ENCODE measurements around the gene RGL3.

Gene RGL3

DNA sequence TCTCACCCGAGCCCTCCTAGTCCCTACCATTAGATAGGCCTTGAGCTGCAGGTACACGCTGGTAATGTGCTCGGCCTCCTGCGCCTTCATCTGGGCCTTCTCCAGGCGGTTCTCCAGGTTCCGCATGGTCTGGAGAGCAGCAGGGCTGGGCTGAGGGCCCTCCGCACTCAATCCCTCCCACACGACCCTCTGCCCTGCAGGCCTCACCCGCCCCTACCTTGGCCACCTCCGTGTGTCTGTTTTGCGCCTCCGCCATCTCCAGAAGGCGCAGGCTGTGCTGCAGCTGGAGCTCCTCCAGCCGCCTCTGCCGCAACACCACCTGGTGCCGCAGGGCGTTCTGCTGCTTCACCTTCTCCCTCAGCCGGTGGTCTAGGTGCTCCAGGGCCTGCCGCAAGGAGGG, 7.5 kb upstream of the RGL3 start:
- TF ChIP-seq, protein P1, sequence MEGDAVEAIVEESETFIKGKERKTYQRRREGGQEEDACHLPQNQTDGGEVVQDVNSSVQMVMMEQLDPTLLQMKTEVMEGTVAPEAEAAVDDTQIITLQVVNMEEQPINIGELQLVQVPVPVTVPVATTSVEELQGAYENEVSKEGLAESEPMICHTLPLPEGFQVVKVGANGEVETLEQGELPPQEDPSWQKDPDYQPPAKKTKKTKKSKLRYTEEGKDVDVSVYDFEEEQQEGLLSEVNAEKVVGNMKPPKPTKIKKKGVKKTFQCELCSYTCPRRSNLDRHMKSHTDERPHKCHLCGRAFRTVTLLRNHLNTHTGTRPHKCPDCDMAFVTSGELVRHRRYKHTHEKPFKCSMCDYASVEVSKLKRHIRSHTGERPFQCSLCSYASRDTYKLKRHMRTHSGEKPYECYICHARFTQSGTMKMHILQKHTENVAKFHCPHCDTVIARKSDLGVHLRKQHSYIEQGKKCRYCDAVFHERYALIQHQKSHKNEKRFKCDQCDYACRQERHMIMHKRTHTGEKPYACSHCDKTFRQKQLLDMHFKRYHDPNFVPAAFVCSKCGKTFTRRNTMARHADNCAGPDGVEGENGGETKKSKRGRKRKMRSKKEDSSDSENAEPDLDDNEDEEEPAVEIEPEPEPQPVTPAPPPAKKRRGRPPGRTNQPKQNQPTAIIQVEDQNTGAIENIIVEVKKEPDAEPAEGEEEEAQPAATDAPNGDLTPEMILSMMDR (conservative IDR thresholded peaks at IDR 0.05; ENCODE audit: low read depth): no peak
- ChIA-PET CTCF (no interaction called here), POLR2A (ENCODE audit: low non-redundant PET) (no interaction called here)
- no peak for DNase-seq (ENCODE audit: low spot score)
- no peak overlapping the region for H3K27ac ChIP-seq

DNA sequence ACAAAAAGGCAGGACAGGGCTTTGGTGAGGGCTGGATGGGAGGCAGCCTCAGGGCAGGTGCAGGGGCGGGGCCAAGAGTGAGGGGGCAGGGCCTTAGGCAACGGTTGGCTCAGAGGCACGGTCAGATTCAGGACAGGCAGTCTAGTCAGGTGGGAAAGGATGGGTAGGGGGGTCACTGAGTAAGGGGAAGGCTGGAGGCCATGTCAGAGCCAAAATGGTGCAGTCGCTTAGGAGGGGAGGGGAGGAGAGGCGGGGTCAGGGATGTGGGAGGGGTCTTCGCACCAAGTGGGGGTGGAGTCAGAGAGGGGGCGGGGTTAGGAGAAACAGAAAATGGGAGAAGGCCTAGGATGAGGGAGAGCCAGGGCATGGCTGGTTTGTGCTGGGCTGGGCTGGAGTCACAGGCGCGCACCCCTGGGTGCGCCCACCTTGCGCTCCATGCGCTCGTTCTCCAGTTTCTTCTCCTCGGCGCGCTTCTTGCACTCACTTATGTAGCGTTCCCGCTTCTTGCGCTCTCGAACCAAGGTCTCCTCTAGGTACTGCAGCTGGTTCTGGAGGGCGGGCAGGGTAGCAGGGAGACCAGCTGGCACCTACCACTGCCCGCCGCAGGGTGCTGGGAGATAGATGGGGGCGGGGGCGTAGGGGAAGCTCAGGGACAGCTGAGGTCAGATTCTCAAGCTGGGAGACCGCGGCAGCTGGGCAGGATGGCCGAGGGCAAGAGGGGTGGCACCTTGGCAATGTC, 6.8 kb upstream of the RGL3 start:
- ChIA-PET POLR2A (ENCODE audit: low non-redundant PET) (no interaction called here), CTCF (no interaction called here)
- no peak overlapping the region for H3K27ac ChIP-seq
- TF ChIP-seq, protein P1 (conservative IDR thresholded peaks at IDR 0.05; ENCODE audit: low read depth): no peak
- no peak for DNase-seq (ENCODE audit: low spot score)

DNA sequence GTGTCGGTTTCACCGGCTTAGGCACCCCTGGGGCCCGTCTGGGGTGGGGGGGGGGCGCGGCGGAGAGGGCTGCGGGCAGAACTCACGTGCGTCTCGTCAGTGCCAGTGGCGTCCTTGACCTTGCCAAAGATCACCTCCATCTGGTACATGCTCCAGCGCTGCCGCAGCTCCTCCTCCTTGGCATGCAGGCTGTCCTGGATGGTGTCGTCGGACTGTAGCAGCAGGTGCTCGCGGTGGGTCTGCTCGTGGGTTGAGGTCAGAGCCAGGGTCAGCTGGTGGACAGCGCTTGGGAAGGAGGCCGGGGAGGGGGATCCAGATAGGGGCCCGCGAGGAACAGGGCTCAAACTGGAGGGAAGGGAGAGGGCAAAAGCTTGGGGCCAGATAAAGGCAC, 4.7 kb upstream of the RGL3 start:
- CTCF ChIA-PET: interaction anchor here (0.7 to 2.1 kb wide), 2 partner anchors 11 to 53 kb away, joined by 4 to 12 read pairs; partner anchors contain the start of gene ODAD3
- TF ChIP-seq, protein P1 (conservative IDR thresholded peaks at IDR 0.05; ENCODE audit: low read depth): no peak
- no peak overlapping the region for H3K27ac ChIP-seq
- POLR2A ChIA-PET (ENCODE audit: low non-redundant PET): interaction anchor here (0.5 kb wide), 1 partner anchor 15 kb away, joined by 5 read pairs; no protein-coding TSS in a partner anchor
- DNase-seq (ENCODE audit: low spot score): no peak

- H3K27ac ChIP-seq: no peak overlapping the region
- CTCF ChIA-PET: interaction anchor here (0.7 to 2.1 kb wide), 3 partner anchors 12 to 54 kb away, joined by 3 to 12 read pairs (median 4); partner anchors contain the start of gene ODAD3
- POLR2A ChIA-PET (ENCODE audit: low non-redundant PET): interaction anchor here (0.5 kb wide), 1 partner anchor 14 kb away, joined by 5 read pairs; no protein-coding TSS in a partner anchor
- TF ChIP-seq, protein P1 (conservative IDR thresholded peaks at IDR 0.05; ENCODE audit: low read depth): no peak
- no peak for DNase-seq (ENCODE audit: low spot score)
Measured at GRCh38 chr19:11423164-11423790, 4.2 kb upstream of the RGL3 start.

GRCh38 chr19:11422163-11423065, 3.3 kb upstream of the RGL3 start:
- CTCF ChIA-PET: interaction anchor here (0.8 to 2.1 kb wide), 5 partner anchors 12 to 47 kb away, joined by 3 to 12 read pairs (median 3); partner anchors contain the start of gene ODAD3
- peak; percentile 94 for DNase-seq (ENCODE audit: low spot score)
- H3K27ac ChIP-seq: peak overlapping the region; percentile 70
- TF ChIP-seq, protein P1 (conservative IDR thresholded peaks at IDR 0.05; ENCODE audit: low read depth): no peak
- POLR2A ChIA-PET (ENCODE audit: low non-redundant PET): interaction anchor here (0.6 to 1.0 kb wide), 2 partner anchors 41 to 99 kb away, joined by 4 to 5 read pairs; no protein-coding TSS in a partner anchor

Measured in RWPE1 (cell line).